ENCODE results near the gene TRIM43B.
"Not testable (repeated sequence)": the region's sequence is repeated elsewhere in the genome, so short reads cannot be mapped to it uniquely, and the experiment has no call there.

Gene TRIM43B

GRCh38 chr2:95434507-95435076 lies 50.0 kb downstream of the TRIM43B start:
- not testable (repeated sequence) for DNase-seq

- DNase-seq: not testable (repeated sequence)
Measured at GRCh38 chr2:95433973-95434372, 50.6 kb downstream of the TRIM43B start.

GRCh38 chr2:95433373-95433772 lies 51.2 kb downstream of the TRIM43B start:
- not testable (repeated sequence) for DNase-seq

- DNase-seq: not testable (repeated sequence)
Measured at GRCh38 chr2:95429748-95430467, 54.6 kb downstream of the TRIM43B start.

- DNase-seq: not testable (repeated sequence)
Measured at GRCh38 chr2:95427196-95427867, 57.2 kb downstream of the TRIM43B start.
